K562 (cell line): ENCODE results near the gene UFL1. TPM values are rescaled to one million over a fixed set of nuclear protein-coding genes. Genes with fewer than 3 reads are reported as not detected.

Experiments
- ATAC-seq: fragments of 200-7000 bp; cut with Tn5 transposase; 3 replicates; pipeline ENCODE4 v1.9.1; 2020; ENCODE audit warnings: moderate library complexity
- BruUV-seq: library from RNA; stranded (reverse); fragments of 400-500 nt; replicated peaks from 2 replicates; lab custom pipeline; 2021; lab: Mats Ljungman, UMichigan
- CTCF ChIA-PET: fragments of 300-600 bp; formaldehyde crosslinking; extraction: SDS; loops from one replicate; lab custom pipeline; 2021; ENCODE audit warnings: low intra/inter-chr PET ratio; lab: Yijun Ruan, JAX
- POLR2A ChIA-PET: fragments of 300-600, 350-650 bp; sonication (Branson Sonifier 250); formaldehyde crosslinking; extraction: SDS; loops from one replicate; lab custom pipeline; 2021; ENCODE audit warnings: antibody characterized with exemption, inconsistent platforms; lab: Yijun Ruan, JAX
- DNase-seq, 4 experiments: peaks; one replicate each; pipeline versions ENCODE4 v3.0.0 to v3.0.0-alpha.2; 2011 to 2018; ENCODE audit warnings: low spot score in 3 of 4, mixed read lengths in 3 of 4; ENCODE audit errors: extremely low read depth in 1 of 4
- FAIRE-seq: peaks from 2 replicates; lab custom pipeline; 2011; peaks lifted over from hg19 to GRCh38; lab: Jason Lieb, UNC
- H2AFZ ChIP-seq: 2 replicates; pipeline ENCODE4 v1.6.0; 2011; ENCODE audit warnings: low read depth, low read length, control low read depth, inconsistent platforms
- H3K27ac ChIP-seq: fragments of 200-600 bp; 3 replicates; pipeline ENCODE4 v1.8.0; 2011; ENCODE audit warnings: low read depth, mild to moderate bottlenecking, control low read depth, inconsistent platforms, low read length, moderate library complexity, mixed read lengths; ENCODE audit errors: extremely low read depth
- H3K27me3 ChIP-seq, 2 experiments: fragments of 300-600 bp in 1 of 2; 2 replicates in 1 of 2; 3 replicates in 1 of 2; pipeline versions ENCODE4 v1.6.0 to v1.8.0; 2011; ENCODE audit warnings: inconsistent platforms in 2 of 2, low read length in 2 of 2, mild to moderate bottlenecking in 1 of 2, mixed read lengths in 1 of 2, moderate library complexity in 1 of 2; ENCODE audit not compliant: control insufficient read depth in 2 of 2, insufficient read depth in 2 of 2
- H3K36me3 ChIP-seq: fragments of 300-600 bp; 3 replicates; pipeline ENCODE4 v1.8.0; 2011; ENCODE audit warnings: mild to moderate bottlenecking, low read length, inconsistent platforms; ENCODE audit not compliant: control insufficient read depth, insufficient read depth
- H3K4me1 ChIP-seq, 2 experiments: fragments of 200-600 bp in 1 of 2; replicated peaks in 1 of 2; 2 replicates in 1 of 2; 3 replicates in 1 of 2; pipeline versions ENCODE4 v1.5.1 to v1.8.0; 2011; ENCODE audit warnings: inconsistent platforms in 2 of 2, low read length in 2 of 2, mild to moderate bottlenecking in 1 of 2, mixed read lengths in 1 of 2, moderate library complexity in 1 of 2; ENCODE audit not compliant: control insufficient read depth in 2 of 2, insufficient read depth in 2 of 2
- H3K4me2 ChIP-seq: 2 replicates; pipeline ENCODE4 v1.6.1; 2011; ENCODE audit warnings: low read length, control low read depth, inconsistent platforms, mixed read lengths; ENCODE audit not compliant: insufficient read depth
- H3K4me3 ChIP-seq: fragments of 200-600 bp; sonication (generic), shearing (Covaris generic); 2 replicates; pipeline ENCODE4 v1.5.1; 2016; ENCODE audit warnings: control low read depth, inconsistent platforms
- H3K79me2 ChIP-seq: fragments of 200-600 bp; 3 replicates; pipeline ENCODE4 v1.8.0; 2011; ENCODE audit warnings: low read length, inconsistent platforms; ENCODE audit not compliant: control insufficient read depth, insufficient read depth
- H3K9ac ChIP-seq, 2 experiments: 2 replicates each; pipeline versions ENCODE4 v1.6.0 to v1.6.1; 2011; ENCODE audit warnings: low read depth in 2 of 2, low read length in 2 of 2, control low read depth in 1 of 2, inconsistent platforms in 1 of 2, mild to moderate bottlenecking in 1 of 2, mixed read lengths in 1 of 2; ENCODE audit not compliant: insufficient read depth in 1 of 2
- H3K9me1 ChIP-seq: one replicate; pipeline ENCODE4 v1.6.0; 2011; ENCODE audit warnings: inconsistent platforms, mild to moderate bottlenecking, low read length, moderate library complexity; ENCODE audit not compliant: control insufficient read depth, insufficient read depth
- H3K9me3 ChIP-seq: replicated peaks from 2 replicates; pipeline ENCODE4 v1.5.1; 2011; ENCODE audit warnings: low read depth, low read length, inconsistent platforms; ENCODE audit not compliant: control insufficient read depth, insufficient read depth
- H4K20me1 ChIP-seq: replicated peaks from 2 replicates; pipeline ENCODE4 v1.6.1; 2011; ENCODE audit warnings: low read length, inconsistent platforms, mixed read lengths; ENCODE audit not compliant: control insufficient read depth, insufficient read depth
- MAZ ChIP-seq, 2 experiments: fragments of 450-650 bp in 1 of 2; sonication (generic) in 1 of 2; formaldehyde crosslinking; IDR thresholded peaks in 1 of 2; conservative IDR thresholded peaks in 1 of 2; 2 replicates each; pipeline versions ENCODE4 v1.4.0 to v1.5.0; 2020; ENCODE audit warnings: mild to moderate bottlenecking in 1 of 2, missing genetic modification reagents in 1 of 2
- NFXL1 ChIP-seq: fragments of 450-650 bp; formaldehyde crosslinking; IDR thresholded peaks from 2 replicates; pipeline ENCODE4 v1.4.0; 2021; ENCODE audit warnings: mild to moderate bottlenecking
- RAD21 ChIP-seq, 2 experiments: fragments of 250-450 bp in 1 of 2; fragments of 450-650 bp in 1 of 2; sonication (Bioruptor Pico) in 1 of 2; formaldehyde crosslinking in 1 of 2; IDR thresholded peaks in 1 of 2; conservative IDR thresholded peaks in 1 of 2; 2 replicates each; pipeline versions ENCODE4 v1.4.0 to v1.8.0; 2020 to 2022; ENCODE audit warnings: mild to moderate bottlenecking in 2 of 2, moderate library complexity in 1 of 2
- RFX7 ChIP-seq: fragments of 250-450 bp; sonication (Bioruptor Pico); IDR thresholded peaks from 2 replicates; pipeline ENCODE4 v1.5.1; 2021; ENCODE audit warnings: mild to moderate bottlenecking
- ZNF263 ChIP-seq: sonication (generic); formaldehyde crosslinking; IDR thresholded peaks from 2 replicates; pipeline ENCODE4 v1.8.0; 2022; ENCODE audit warnings: mild to moderate bottlenecking, missing genetic modification reagents, borderline replicate concordance
- ZNF274 ChIP-seq: IDR thresholded peaks from 2 replicates; pipeline ENCODE4 v1.6.1; 2011; ENCODE audit warnings: low read depth, mild to moderate bottlenecking, low read length, moderate library complexity, borderline replicate concordance
- ZNF57 ChIP-seq: fragments of 450-650 bp; formaldehyde crosslinking; IDR thresholded peaks from 2 replicates; pipeline ENCODE4 v1.4.0; 2020; ENCODE audit warnings: mild to moderate bottlenecking, moderate library complexity
- in situ Hi-C: fragments of 300-500 bp; cut with MboI; formaldehyde crosslinking; loops from 4 replicates; pipeline ENCODE4 v1.15.0; 2018; ENCODE audit warnings: inconsistent platforms, mixed read lengths
- intact Hi-C: fragments of 100-400 bp; cut with micrococcal nuclease; formaldehyde crosslinking; loops from 2 replicates; pipeline ENCODE4 v1.14.2; 2022
- polyA plus RNA-seq, 8 experiments: library from polyadenylated mRNA; depleted of rRNA in 4 of 8; stranded (reverse) in 5 of 8; unstranded in 3 of 8; fragments of >200 nt; fragmentation: Nextera tagmentation in 2 of 8; fragmentation: Illumina TruSeq in 1 of 8; extraction: Ambion mirVana in 2 of 8; extraction: Trizol in 1 of 8; gene quantifications; 2 replicates each; pipeline versions ENCODE4 v1.2.1 to v1.2.3, GENCODE V29; 2011 to 2014; ENCODE audit warnings: inconsistent platforms in 1 of 8, missing spikeins in 1 of 8
- total RNA-seq, 7 experiments: library from RNA; depleted of rRNA in 6 of 7; stranded (reverse); fragments of >200 nt in 6 of 7; fragmentation: Illumina TruSeq in 2 of 7; extraction: Trizol in 2 of 7; gene quantifications; 2 replicates each; pipeline versions ENCODE4 v1.2.1 to v1.2.3, GENCODE V29; 2011 to 2021; ENCODE audit warnings: low replicate concordance in 1 of 7
- TF ChIP-seq, protein P1 (sequence below), 3 experiments: IDR thresholded peaks in 2 of 3; conservative IDR thresholded peaks in 1 of 3; 2 replicates each; pipeline ENCODE4 v1.5.1; 2011 to 2012; ENCODE audit warnings: low read length in 3 of 3, mild to moderate bottlenecking in 3 of 3, control low read depth in 2 of 3, improper control_type of control experiment in 1 of 3, inconsistent platforms in 1 of 3, low read depth in 1 of 3, mixed read lengths in 1 of 3, moderate library complexity in 1 of 3; ENCODE audit not compliant: insufficient read depth in 2 of 3

Gene UFL1
- total and polyA plus RNA-seq, 9 of the 15 experiments (the other 6 are each of a cell fraction or from before 2014, with no cell fraction given) = 10.9 to 23.1 (median 18.3) TPM

DNA sequence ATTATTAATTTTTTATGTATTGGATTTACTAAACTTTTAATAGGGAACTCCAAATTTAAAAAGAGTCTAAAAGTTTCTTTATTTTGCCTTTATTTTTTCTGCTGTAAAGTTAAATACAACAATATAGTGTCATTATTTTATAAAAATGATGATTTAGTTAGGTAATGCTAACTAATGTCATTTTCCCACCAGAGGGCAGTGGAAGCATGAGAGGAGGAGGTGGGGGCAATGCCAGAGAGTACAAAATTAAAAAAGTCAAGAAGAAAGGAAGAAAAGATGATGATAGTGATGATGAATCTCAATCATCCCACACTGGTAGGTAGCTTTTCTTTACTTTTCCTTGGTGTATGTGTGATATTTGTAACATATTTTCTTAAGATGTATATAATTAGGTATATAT is 21.1 kb downstream of the UFL1 start:
- POLR2A ChIA-PET = no interaction called here

More for the DNA sequence above, 21.1 kb downstream of the UFL1 start:
- Histone ChIP-seq H3K27me3 (no peaks in the 10 kb centered on the region), H2AFZ (no peak overlapping the region), H3K9me3 (no peaks in the 10 kb centered on the region), H3K9me1 (no peaks in the 10 kb centered on the region), H3K27ac (no peak overlapping the region), H3K79me2 (no peaks in the 10 kb centered on the region), H3K4me3 (no peak overlapping the region), H3K9ac (no peak overlapping the region), H3K36me3 (peaks cover 44% of the 10 kb centered on the region), H3K4me1 (no peaks in the 10 kb centered on the region), H4K20me1 (no peaks in the 10 kb centered on the region), H3K4me2 (no peak overlapping the region)
- FAIRE-seq = no peak
- in situ Hi-C loops = no loop called here
- peak; percentile 72 for ATAC-seq
- TF ChIP-seq RFX7 (CRISPR knock-in tag) (no peak), ZNF263 (CRISPR knock-in tag) (no peak), NFXL1 (CRISPR knock-in tag) (no peak), ZNF57 (CRISPR knock-in tag) (no peak), MAZ (CRISPR knock-in tag; conservative IDR thresholded peaks at IDR 0.05 in 1 of 2, IDR thresholded peaks at IDR 0.05 in 1 of 2) (peak in 1 of 2 experiments; percentile 72; a peak in 2 of 4 replicates), RAD21 (CRISPR knock-in tag; conservative IDR thresholded peaks at IDR 0.05 in 1 of 2, IDR thresholded peaks at IDR 0.05 in 1 of 2) (peak in 1 of 2 experiments; percentile 32; a peak in 2 of 4 replicates), ZNF274 (no peak)
- TF ChIP-seq, protein P1, sequence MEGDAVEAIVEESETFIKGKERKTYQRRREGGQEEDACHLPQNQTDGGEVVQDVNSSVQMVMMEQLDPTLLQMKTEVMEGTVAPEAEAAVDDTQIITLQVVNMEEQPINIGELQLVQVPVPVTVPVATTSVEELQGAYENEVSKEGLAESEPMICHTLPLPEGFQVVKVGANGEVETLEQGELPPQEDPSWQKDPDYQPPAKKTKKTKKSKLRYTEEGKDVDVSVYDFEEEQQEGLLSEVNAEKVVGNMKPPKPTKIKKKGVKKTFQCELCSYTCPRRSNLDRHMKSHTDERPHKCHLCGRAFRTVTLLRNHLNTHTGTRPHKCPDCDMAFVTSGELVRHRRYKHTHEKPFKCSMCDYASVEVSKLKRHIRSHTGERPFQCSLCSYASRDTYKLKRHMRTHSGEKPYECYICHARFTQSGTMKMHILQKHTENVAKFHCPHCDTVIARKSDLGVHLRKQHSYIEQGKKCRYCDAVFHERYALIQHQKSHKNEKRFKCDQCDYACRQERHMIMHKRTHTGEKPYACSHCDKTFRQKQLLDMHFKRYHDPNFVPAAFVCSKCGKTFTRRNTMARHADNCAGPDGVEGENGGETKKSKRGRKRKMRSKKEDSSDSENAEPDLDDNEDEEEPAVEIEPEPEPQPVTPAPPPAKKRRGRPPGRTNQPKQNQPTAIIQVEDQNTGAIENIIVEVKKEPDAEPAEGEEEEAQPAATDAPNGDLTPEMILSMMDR (IDR thresholded peaks at IDR 0.05 in 2 of 3, conservative IDR thresholded peaks at IDR 0.05 in 1 of 3; ENCODE audit: insufficient read depth in 2 of 3, low read depth in 1 of 3, low read length in 3 of 3) = peak in 2 of 3 experiments; percentile 27 to 51; a peak in 2 of 6 replicates
- CTCF ChIA-PET = interaction anchor here (0.7 kb wide), 1 partner anchor 517 kb away, joined by 3 read pairs; no protein-coding TSS in a partner anchor
- DNase-seq = peak in 2 of 4 experiments; percentile 6 to 30
- intact Hi-C loops = loop anchor here (10.0 kb wide), 2 partner anchors 342 to 512 kb away; no protein-coding TSS in a partner anchor
- no TSS peak for BruUV-seq
